ENCODE results near the gene TMEM60.

The TMEM60 gene

GRCh38 chr7:77770316-77770715 lies 27.9 kb downstream of the TMEM60 start:
- DNase-seq (ENCODE audit: low read depth) = no peak

- DNase-seq (ENCODE audit: low read depth) = no peak
Observed at GRCh38 chr7:77766801-77767605, 31.2 kb downstream of the TMEM60 start.

GRCh38 chr7:77765906-77766800 lies 32.1 kb downstream of the TMEM60 start:
- DNase-seq (ENCODE audit: low read depth) = no peak

GRCh38 chr7:77765481-77765880 lies 32.8 kb downstream of the TMEM60 start:
- no peak for DNase-seq (ENCODE audit: low read depth)

GRCh38 chr7:77760809-77761453 lies 37.3 kb downstream of the TMEM60 start:
- no peak for DNase-seq (ENCODE audit: low read depth)

- DNase-seq (ENCODE audit: low read depth) = peak; percentile 49
Observed at GRCh38 chr7:77759294-77759889, 38.8 kb downstream of the TMEM60 start.

GRCh38 chr7:77757589-77757988 lies 40.6 kb downstream of the TMEM60 start:
- no peak for DNase-seq (ENCODE audit: low read depth)

- DNase-seq (ENCODE audit: low read depth) = no peak
Observed at GRCh38 chr7:77753173-77753572, 45.1 kb downstream of the TMEM60 start.

GRCh38 chr7:77752016-77752415 lies 46.2 kb downstream of the TMEM60 start:
- no peak for DNase-seq (ENCODE audit: low read depth)

- DNase-seq (ENCODE audit: low read depth) = no peak
Observed at GRCh38 chr7:77747718-77748117, 50.5 kb downstream of the TMEM60 start.

- DNase-seq (ENCODE audit: low read depth) = no peak
Observed at GRCh38 chr7:77747178-77747577, 51.1 kb downstream of the TMEM60 start.

- DNase-seq (ENCODE audit: low read depth) = no peak
Observed at GRCh38 chr7:77746824-77747165, 51.4 kb downstream of the TMEM60 start.

- DNase-seq (ENCODE audit: low read depth) = no peak
Observed at GRCh38 chr7:77746164-77746823, 51.9 kb downstream of the TMEM60 start.

- no peak for DNase-seq (ENCODE audit: low read depth)
Observed at GRCh38 chr7:77745746-77746145, 52.5 kb downstream of the TMEM60 start.

Data from stromal cell of bone marrow (primary cell).